HG02610 (cell line): Measurements from ENCODE around the gene CEP95.

Experiments
- ATAC-seq: cut with Tn5 transposase; IDR thresholded peaks from one replicate; pipeline ENCODE4 v1.9.1; 2021; ENCODE audit warnings: mild to moderate bottlenecking, moderate library complexity; ENCODE audit not compliant: unreplicated experiment

The CEP95 gene

GRCh38 chr17:64496348-64496785, 10.4 kb upstream of the CEP95 start:
- no peak for ATAC-seq

GRCh38 chr17:64496786-64497564, 9.8 kb upstream of the CEP95 start, which contains the start of gene POLG2:
Gene POLG2, minus strand, starts transcription at chr17:64497054. Its CDS starts 86 bp downstream, at chr17:64496968.
- ATAC-seq: peak; percentile 84

- ATAC-seq: no peak
These were observed 9.2 kb upstream of the CEP95 start for GRCh38 chr17:64497565-64498035.

- no peak for ATAC-seq
These were observed 8.2 kb upstream of the CEP95 start for GRCh38 chr17:64498308-64499203.

- no peak for ATAC-seq
These were observed 6.8 kb upstream of the CEP95 start for GRCh38 chr17:64499805-64500486.

- no peak for ATAC-seq
These were observed 6.3 kb upstream of the CEP95 start for GRCh38 chr17:64500487-64500859.

- ATAC-seq: no peak
These were observed 5.7 kb upstream of the CEP95 start for GRCh38 chr17:64500862-64501765.

GRCh38 chr17:64502021-64502420, 4.8 kb upstream of the CEP95 start:
- no peak for ATAC-seq

- ATAC-seq: no peak
These were observed 4.0 kb upstream of the CEP95 start for GRCh38 chr17:64502809-64503208.

- no peak for ATAC-seq
These were observed 3.4 kb upstream of the CEP95 start for GRCh38 chr17:64503341-64503740.

GRCh38 chr17:64503821-64504768, 2.7 kb upstream of the CEP95 start:
- ATAC-seq: no peak

GRCh38 chr17:64504769-64505339, 1.9 kb upstream of the CEP95 start:
- no peak for ATAC-seq

GRCh38 chr17:64505340-64506200, 1.2 kb upstream of the CEP95 start:
- no peak for ATAC-seq

- ATAC-seq: peak; percentile 56
These were observed 589 bp upstream of the CEP95 start, which contains the start of gene DDX5 for GRCh38 chr17:64506201-64506575. Gene DDX5, minus strand, starts transcription at chr17:64506289. Its CDS starts 170 bp downstream, at chr17:64506119.

GRCh38 chr17:64507413-64507782, 621 bp downstream of the CEP95 start:
- peak; percentile 23 for ATAC-seq

GRCh38 chr17:64508683-64509082, 1.9 kb downstream of the CEP95 start:
- ATAC-seq: no peak

GRCh38 chr17:64509179-64509578, 2.4 kb downstream of the CEP95 start:
- ATAC-seq: no peak

GRCh38 chr17:64515419-64515818, 8.6 kb downstream of the CEP95 start:
- ATAC-seq: no peak
